GM21529 (cell line): ENCODE measurements around the gene AIM2.
A peak's percentile ranks its signal among the peaks of the same experiment; 100 is the strongest.
"Not testable (repeated sequence)": the region's sequence is repeated elsewhere in the genome, so short reads cannot be mapped to it uniquely, and the experiment has no call there.

Source experiments
- ATAC-seq: cut with Tn5 transposase; IDR thresholded peaks from one replicate; pipeline ENCODE4 v1.9.1; 2021; ENCODE audit not compliant: unreplicated experiment

Gene AIM2

GRCh38 chr1:159076438-159077119, at the start of gene AIM2:
Gene AIM2, minus strand, starts transcription at chr1:159076766. Its CDS starts 3,267 bp downstream, at chr1:159073499.
- peak; percentile 83 for ATAC-seq

- no peak for ATAC-seq
These were observed 47.0 kb upstream of the AIM2 start for GRCh38 chr1:159123587-159123986.

GRCh38 chr1:159122005-159122621, 45.5 kb upstream of the AIM2 start:
- peak; percentile 81 for ATAC-seq

- ATAC-seq, result peak; percentile 74
These were observed 45.0 kb upstream of the AIM2 start for GRCh38 chr1:159121526-159121925.

- ATAC-seq, result no peak
These were observed 43.8 kb upstream of the AIM2 start for GRCh38 chr1:159120317-159120716.

- ATAC-seq, result no peak
These were observed 37.2 kb upstream of the AIM2 start for GRCh38 chr1:159113596-159114433.

GRCh38 chr1:159103021-159103420, 26.5 kb upstream of the AIM2 start:
- not testable (repeated sequence) for ATAC-seq

GRCh38 chr1:159100589-159100988, 24.0 kb upstream of the AIM2 start:
- no peak for ATAC-seq

GRCh38 chr1:159098596-159098995, 22.0 kb upstream of the AIM2 start:
- ATAC-seq, result no peak

GRCh38 chr1:159092036-159092760, 15.6 kb upstream of the AIM2 start:
- no peak for ATAC-seq

GRCh38 chr1:159091607-159092031, 15.1 kb upstream of the AIM2 start:
- ATAC-seq, result no peak

GRCh38 chr1:159091180-159091560, 14.6 kb upstream of the AIM2 start:
- ATAC-seq, result no peak

- no peak for ATAC-seq
These were observed 14.0 kb upstream of the AIM2 start for GRCh38 chr1:159090286-159091179.

GRCh38 chr1:159089184-159089791, 12.7 kb upstream of the AIM2 start:
- ATAC-seq, result peak; percentile 71

GRCh38 chr1:159088546-159089183, 12.1 kb upstream of the AIM2 start:
- ATAC-seq, result no peak

GRCh38 chr1:159088050-159088449, 11.5 kb upstream of the AIM2 start:
- no peak for ATAC-seq

GRCh38 chr1:159084867-159085266, 8.3 kb upstream of the AIM2 start:
- no peak for ATAC-seq

- ATAC-seq, result no peak
These were observed 7.6 kb upstream of the AIM2 start for GRCh38 chr1:159084152-159084551.

- ATAC-seq, result no peak
These were observed 6.4 kb upstream of the AIM2 start for GRCh38 chr1:159083013-159083412.
